ENCODE measurements around the gene SLC10A7. TPM values are rescaled to one million over a fixed set of nuclear protein-coding genes. Genes with fewer than 3 reads are reported as not detected.

Gene SLC10A7
- total and polyA plus RNA-seq, 7 donors, result 1.3 to 5.7 (median 3.9) TPM

DNA sequence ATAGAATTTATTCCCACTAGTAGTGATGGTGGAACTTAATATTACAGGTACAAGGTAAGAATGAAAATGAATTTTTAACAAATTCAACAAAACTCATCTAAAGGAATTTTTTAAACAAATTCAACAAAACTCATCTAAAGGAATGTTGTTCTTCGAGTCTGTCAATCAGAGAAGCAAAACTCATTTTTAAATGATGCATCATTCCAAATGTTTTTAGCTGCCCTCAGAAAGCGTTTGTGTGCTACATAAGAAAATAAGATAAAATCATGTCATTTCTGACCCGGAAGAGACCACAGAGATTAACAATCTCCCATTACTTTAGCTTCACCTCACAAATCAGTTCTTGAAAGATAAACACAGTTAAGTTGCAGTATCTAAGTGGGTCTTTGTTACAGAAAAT, 178.0 kb downstream of the SLC10A7 start:
- 84 to 89% (median 88%) methylated on average over 3 of the region's 3 CpGs for WGBS, 3 donors

GRCh38 chr4:146343199-146343598, 178.5 kb downstream of the SLC10A7 start:
- H3K36me3 ChIP-seq (ENCODE audit: insufficient read depth in 1 of 2, low read depth in 1 of 2), result no peaks in the 10 kb centered on the region
- no peak overlapping the region for H3K27ac ChIP-seq
- TF ChIP-seq, protein P1, sequence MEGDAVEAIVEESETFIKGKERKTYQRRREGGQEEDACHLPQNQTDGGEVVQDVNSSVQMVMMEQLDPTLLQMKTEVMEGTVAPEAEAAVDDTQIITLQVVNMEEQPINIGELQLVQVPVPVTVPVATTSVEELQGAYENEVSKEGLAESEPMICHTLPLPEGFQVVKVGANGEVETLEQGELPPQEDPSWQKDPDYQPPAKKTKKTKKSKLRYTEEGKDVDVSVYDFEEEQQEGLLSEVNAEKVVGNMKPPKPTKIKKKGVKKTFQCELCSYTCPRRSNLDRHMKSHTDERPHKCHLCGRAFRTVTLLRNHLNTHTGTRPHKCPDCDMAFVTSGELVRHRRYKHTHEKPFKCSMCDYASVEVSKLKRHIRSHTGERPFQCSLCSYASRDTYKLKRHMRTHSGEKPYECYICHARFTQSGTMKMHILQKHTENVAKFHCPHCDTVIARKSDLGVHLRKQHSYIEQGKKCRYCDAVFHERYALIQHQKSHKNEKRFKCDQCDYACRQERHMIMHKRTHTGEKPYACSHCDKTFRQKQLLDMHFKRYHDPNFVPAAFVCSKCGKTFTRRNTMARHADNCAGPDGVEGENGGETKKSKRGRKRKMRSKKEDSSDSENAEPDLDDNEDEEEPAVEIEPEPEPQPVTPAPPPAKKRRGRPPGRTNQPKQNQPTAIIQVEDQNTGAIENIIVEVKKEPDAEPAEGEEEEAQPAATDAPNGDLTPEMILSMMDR (IDR thresholded peaks at IDR 0.05), result no peak
- intact Hi-C loops (cut with DNase I), result loop anchor here (2.0 to 10.0 kb wide), 5 partner anchors 182 to 754 kb away; partner anchors contain the start of gene SLC10A7 (in 1 of the 2)
- H3K9me3 ChIP-seq, result no peaks in the 10 kb centered on the region
- no peaks in the 10 kb centered on the region for H3K4me1 ChIP-seq
- no peak for ATAC-seq
- H3K4me3 ChIP-seq, result no peak overlapping the region
- no peak for DNase-seq
- no peaks in the 10 kb centered on the region for H3K27me3 ChIP-seq (ENCODE audit: insufficient read depth in 3 of 3, low read length in 2 of 3)

More for the DNA sequence above, 178.0 kb downstream of the SLC10A7 start:
- Histone ChIP-seq H3K27me3 (ENCODE audit: insufficient read depth in 3 of 3, low read length in 2 of 3) (no peaks in the 10 kb centered on the region), H3K27ac (no peak overlapping the region), H3K4me1 (no peaks in the 10 kb centered on the region), H3K9me3 (no peaks in the 10 kb centered on the region), H3K36me3 (ENCODE audit: insufficient read depth in 1 of 2, low read depth in 1 of 2) (no peaks in the 10 kb centered on the region), H3K4me3 (no peak overlapping the region)
- intact Hi-C loops (cut with DNase I), result loop anchor here (2.0 to 10.0 kb wide), 5 partner anchors 181 to 754 kb away; partner anchors contain the start of gene SLC10A7 (in 1 of the 2)
- no peak for DNase-seq
- TF ChIP-seq, protein P1 (IDR thresholded peaks at IDR 0.05), result no peak
- ATAC-seq, result no peak

DNA sequence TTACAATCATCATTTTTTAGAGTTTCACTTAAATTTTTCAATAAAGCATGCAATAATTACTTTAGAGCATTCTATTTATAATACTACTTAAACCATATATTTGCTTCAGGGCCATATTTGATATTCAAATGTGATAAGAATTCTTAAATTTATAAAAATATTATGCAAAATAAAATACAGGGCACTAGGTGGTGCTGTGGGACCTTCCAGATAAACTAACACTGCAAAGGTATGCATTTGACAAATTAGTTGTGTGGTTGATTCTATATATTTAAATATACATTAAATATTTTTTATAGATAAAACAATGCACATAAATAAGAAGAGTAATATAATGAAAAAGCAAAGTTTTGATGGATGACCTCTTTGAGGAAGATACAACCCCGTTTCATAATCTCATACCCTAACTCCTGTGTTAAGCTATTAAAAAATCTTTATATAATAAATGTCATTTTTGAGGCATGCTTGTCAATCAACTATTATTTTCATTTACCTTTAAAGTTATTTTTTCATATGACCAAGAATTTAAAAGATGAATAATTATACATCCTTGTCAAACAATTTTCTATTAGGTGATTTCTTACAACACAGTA, 179.0 kb downstream of the SLC10A7 start:
- no peaks in the 10 kb centered on the region for H3K27me3 ChIP-seq (ENCODE audit: insufficient read depth in 3 of 3, low read length in 2 of 3)
- DNase-seq (no peak), ATAC-seq (peak in 1 of 4 donors; percentile 65)
- no peak overlapping the region for H3K27ac ChIP-seq
- WGBS, 3 donors, result 93 to 99% (median 98%) methylated on average over 1 of the region's 1 CpG
- no peak overlapping the region for H3K4me3 ChIP-seq
- intact Hi-C loops (cut with DNase I), result loop anchor here (2.0 to 10.0 kb wide), 5 partner anchors 182 to 755 kb away; partner anchors contain the start of gene SLC10A7 (in 1 of the 2)
- H3K9me3 ChIP-seq, result no peaks in the 10 kb centered on the region
- H3K4me1 ChIP-seq, result no peaks in the 10 kb centered on the region
- TF ChIP-seq, protein P1 (IDR thresholded peaks at IDR 0.05), result peak; percentile 71
- no peaks in the 10 kb centered on the region for H3K36me3 ChIP-seq (ENCODE audit: insufficient read depth in 1 of 2, low read depth in 1 of 2)

DNA sequence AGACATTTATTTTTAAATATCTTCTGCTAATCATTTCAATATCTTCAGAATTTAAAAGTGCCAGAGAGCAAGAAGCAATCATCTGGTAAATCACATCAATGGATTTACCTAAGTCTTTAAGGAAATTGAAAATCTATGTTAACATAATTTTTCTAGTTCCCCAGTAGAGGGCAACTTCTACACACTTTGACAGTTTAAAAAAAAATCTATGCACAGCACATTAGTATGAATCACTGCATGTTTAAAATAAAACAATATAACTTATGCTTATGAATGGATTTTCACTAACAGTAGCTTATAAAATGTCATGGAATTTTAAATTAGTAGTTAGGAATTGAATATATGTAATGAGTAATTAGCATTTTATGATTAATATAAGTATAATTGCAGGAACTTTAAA, 180.9 kb downstream of the SLC10A7 start:
- ATAC-seq, result no peak
- peaks cover 10% of the 10 kb centered on the region for H3K4me1 ChIP-seq
- intact Hi-C loops (cut with DNase I), result loop anchor here (5.0 to 10.0 kb wide), 4 partner anchors 184 to 757 kb away; partner anchors contain the start of gene SLC10A7 (in 1 of the 2)
- TF ChIP-seq, protein P1 (IDR thresholded peaks at IDR 0.05), result peak; percentile 38
- DNase-seq, result no peak
- no peaks in the 10 kb centered on the region for H3K27me3 ChIP-seq (ENCODE audit: insufficient read depth in 3 of 3, low read length in 2 of 3)
- no peak overlapping the region for H3K27ac ChIP-seq
- no peaks in the 10 kb centered on the region for H3K36me3 ChIP-seq (ENCODE audit: insufficient read depth in 1 of 2, low read depth in 1 of 2)
- no peak overlapping the region for H3K4me3 ChIP-seq
- no peaks in the 10 kb centered on the region for H3K9me3 ChIP-seq

DNA sequence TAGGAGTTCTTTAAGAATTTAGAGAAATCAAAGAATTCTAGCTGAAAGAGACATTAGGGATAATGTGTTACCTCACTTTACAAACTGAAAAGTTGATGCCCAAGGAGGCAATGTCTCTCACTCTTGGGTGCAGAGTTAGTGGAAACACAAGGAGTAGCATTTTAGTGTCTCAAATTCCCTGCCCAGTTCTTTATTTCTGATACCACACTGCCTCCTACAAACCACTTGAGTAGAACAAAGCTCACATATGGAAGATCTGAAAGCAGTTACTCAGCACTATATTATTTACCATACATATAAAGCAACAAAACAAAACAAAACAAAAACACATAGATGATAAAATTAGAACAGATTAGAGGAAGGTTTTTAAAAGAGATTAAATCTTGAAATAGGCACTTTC, 183.2 kb downstream of the SLC10A7 start:
- DNase-seq (no peak), ATAC-seq (no peak)
- Histone ChIP-seq H3K36me3 (ENCODE audit: insufficient read depth in 1 of 2, low read depth in 1 of 2) (no peaks in the 10 kb centered on the region), H3K4me1 (peaks cover 10% of the 10 kb centered on the region), H3K9me3 (no peaks in the 10 kb centered on the region), H3K27ac (no peak overlapping the region), H3K27me3 (ENCODE audit: insufficient read depth in 3 of 3, low read length in 2 of 3) (no peaks in the 10 kb centered on the region), H3K4me3 (no peak overlapping the region)
- TF ChIP-seq, protein P1 (IDR thresholded peaks at IDR 0.05), result no peak
- intact Hi-C loops (cut with DNase I), result loop anchor here in 1 of 2 donors (5.0 kb wide), 1 partner anchor 1044 kb away; no protein-coding TSS in a partner anchor
